HepG2 (cell line): ENCODE data around the gene SMAD7. TPM values are rescaled to one million over a fixed set of nuclear protein-coding genes. Genes with fewer than 3 reads are reported as not detected.

ENCODE experiments used
- ATAC-seq: fragments of 200-7000 bp; cut with Tn5 transposase; 3 replicates; pipeline ENCODE4 v1.9.1; 2020; ENCODE audit warnings: mild to moderate bottlenecking, moderate library complexity
- BruUV-seq: library from RNA; stranded (reverse); fragments of 400-500 nt; replicated peaks from 2 replicates; lab custom pipeline; 2021; lab: Mats Ljungman, UMichigan
- CTCF ChIA-PET: fragments of 300-600 bp; formaldehyde crosslinking; extraction: SDS; loops from one replicate; lab custom pipeline; 2021; ENCODE audit warnings: low total read pairs, inconsistent platforms, low intra/inter-chr PET ratio; lab: Yijun Ruan, JAX
- POLR2A ChIA-PET: fragments of 350-600 bp; sonication (Branson Sonifier 250); formaldehyde crosslinking; loops from one replicate; lab custom pipeline; 2020; ENCODE audit warnings: antibody characterized with exemption, inconsistent platforms; lab: Yijun Ruan, JAX
- DNase-seq: peaks from one replicate; pipeline ENCODE4 v3.0.0-alpha.2; 2015; ENCODE audit warnings: low spot score
- FAIRE-seq: peaks from 3 replicates; lab custom pipeline; 2011; peaks lifted over from hg19 to GRCh38; lab: Jason Lieb, UNC
- H2AFZ ChIP-seq: one replicate; pipeline ENCODE4 v1.6.1; 2011; ENCODE audit warnings: low read length, inconsistent platforms
- H3K27ac ChIP-seq: fragments of 300-600 bp; 3 replicates; pipeline ENCODE4 v1.8.0; 2011; ENCODE audit warnings: mixed run types, mild to moderate bottlenecking, mixed read lengths, low read length, inconsistent platforms; ENCODE audit not compliant: insufficient read depth; ENCODE audit errors: extremely low read length
- H3K27me3 ChIP-seq, 2 experiments: fragments of 200-600 bp in 1 of 2; 2 replicates in 1 of 2; 3 replicates in 1 of 2; pipeline versions ENCODE4 v1.6.0 to v1.8.0; 2011; ENCODE audit warnings: low read length in 2 of 2, mild to moderate bottlenecking in 2 of 2, moderate library complexity in 2 of 2, inconsistent platforms in 1 of 2; ENCODE audit not compliant: insufficient read depth in 2 of 2, control insufficient read depth in 1 of 2
- H3K36me3 ChIP-seq, 2 experiments: fragments of 200-600 bp in 1 of 2; replicated peaks in 1 of 2; 2 replicates in 1 of 2; 3 replicates in 1 of 2; pipeline versions ENCODE4 v1.5.1 to v1.8.0; 2011; ENCODE audit warnings: low read length in 2 of 2, inconsistent platforms in 1 of 2; ENCODE audit not compliant: insufficient read depth in 2 of 2, control insufficient read depth in 1 of 2
- H3K4me1 ChIP-seq: 2 replicates; pipeline ENCODE4 v1.5.1; 2012; ENCODE audit warnings: low read length, inconsistent platforms; ENCODE audit not compliant: insufficient read depth
- H3K4me2 ChIP-seq: 2 replicates; pipeline ENCODE4 v1.6.0; 2011; ENCODE audit warnings: low read depth, low read length, inconsistent platforms
- H3K4me3 ChIP-seq, 3 experiments: fragments of 200-600 bp in 1 of 3; sonication (generic), shearing (Covaris generic) in 1 of 3; replicated peaks in 1 of 3; 2 replicates each; pipeline ENCODE4 v1.5.1; 2011 to 2016; ENCODE audit warnings: low read length in 3 of 3, inconsistent platforms in 2 of 3, low read depth in 2 of 3, mild to moderate bottlenecking in 2 of 3, control low read depth in 1 of 3, mixed read lengths in 1 of 3; ENCODE audit not compliant: insufficient read depth in 1 of 3
- H3K79me2 ChIP-seq: one replicate; pipeline ENCODE4 v1.6.1; 2011; ENCODE audit warnings: low read length, inconsistent platforms; ENCODE audit not compliant: insufficient read depth
- H3K9ac ChIP-seq: 2 replicates; pipeline ENCODE4 v1.6.0; 2011; ENCODE audit warnings: mild to moderate bottlenecking, low read depth, low read length, inconsistent platforms; ENCODE audit not compliant: insufficient read depth
- H3K9me3 ChIP-seq: 2 replicates; pipeline ENCODE4 v1.5.1; 2012; ENCODE audit warnings: mild to moderate bottlenecking, low read length
- H4K20me1 ChIP-seq: 2 replicates; pipeline ENCODE4 v1.6.0; 2011; ENCODE audit warnings: inconsistent platforms, mild to moderate bottlenecking, low read length, moderate library complexity; ENCODE audit not compliant: insufficient read depth
- ATF2 ChIP-seq: sonication (generic); formaldehyde crosslinking; IDR thresholded peaks from 2 replicates; pipeline ENCODE4 v1.4.0; 2020; ENCODE audit warnings: missing genetic modification reagents
- FOSL1 ChIP-seq: sonication (generic); formaldehyde crosslinking; IDR thresholded peaks from 2 replicates; pipeline ENCODE4 v1.9.0; 2021; ENCODE audit warnings: missing genetic modification reagents, borderline replicate concordance
- HINFP ChIP-seq: sonication (generic); formaldehyde crosslinking; IDR thresholded peaks from 2 replicates; pipeline ENCODE4 v1.4.0; 2020; ENCODE audit warnings: low read depth, mild to moderate bottlenecking, missing genetic modification reagents
- HNF1A ChIP-seq, 2 experiments: sonication (generic) in 1 of 2; formaldehyde crosslinking in 1 of 2; IDR thresholded peaks; 2 replicates each; pipeline versions ENCODE4 v1.4.0 to v1.6.1; 2016 to 2020; ENCODE audit warnings: borderline replicate concordance in 1 of 2, low read depth in 1 of 2, mild to moderate bottlenecking in 1 of 2, missing genetic modification reagents in 1 of 2
- HNRNPL ChIP-seq: fragments of 200-400 bp; formaldehyde crosslinking; IDR thresholded peaks from 2 replicates; pipeline ENCODE4 v1.6.1; 2017; ENCODE audit warnings: mild to moderate bottlenecking, low read depth, low read length
- IRF2 ChIP-seq: IDR thresholded peaks from 2 replicates; pipeline ENCODE4 v1.6.1; 2018; ENCODE audit warnings: missing genetic modification reagents, missing compliant biosample characterization
- MAX ChIP-seq: IDR thresholded peaks from 2 replicates; pipeline ENCODE4 v1.6.1; 2012; ENCODE audit warnings: inconsistent platforms
- RBFOX2 ChIP-seq: fragments of 200-400 bp; formaldehyde crosslinking; IDR thresholded peaks from 2 replicates; pipeline ENCODE4 v1.6.1; 2017; ENCODE audit warnings: low read depth, mild to moderate bottlenecking, low read length
- SMARCE1 ChIP-seq: fragments of 450-650 bp; IDR thresholded peaks from 2 replicates; pipeline ENCODE4 v1.6.1; 2017; ENCODE audit warnings: borderline replicate concordance
- TAF15 ChIP-seq: fragments of 200-400 bp; formaldehyde crosslinking; IDR thresholded peaks from one replicate; pipeline ENCODE4 v1.6.1; 2018; ENCODE audit warnings: mild to moderate bottlenecking, low read depth, low read length; ENCODE audit not compliant: poor library complexity, severe bottlenecking
- TOE1 ChIP-seq: sonication (generic); formaldehyde crosslinking; IDR thresholded peaks from 2 replicates; pipeline ENCODE4 v1.4.0; 2020; ENCODE audit warnings: mild to moderate bottlenecking, missing genetic modification reagents
- UBTF ChIP-seq: sonication (generic); formaldehyde crosslinking; IDR thresholded peaks from 2 replicates; pipeline ENCODE4 v1.4.0; 2020; ENCODE audit warnings: mild to moderate bottlenecking, missing genetic modification reagents
- ZBTB3 ChIP-seq: sonication (generic); formaldehyde crosslinking; IDR thresholded peaks from 2 replicates; pipeline ENCODE4 v1.4.0; 2020; ENCODE audit warnings: low read depth, mild to moderate bottlenecking, moderate library complexity, missing genetic modification reagents, borderline replicate concordance
- ZNF709 ChIP-seq: sonication (generic); formaldehyde crosslinking; IDR thresholded peaks from 2 replicates; pipeline ENCODE4 v1.5.0; 2020; ENCODE audit warnings: mild to moderate bottlenecking, missing genetic modification reagents
- WGBS: methylation state at CpG from one replicate; pipeline ENCODE4 v1.1.6; 2017; ENCODE audit warnings: low lambda C conversion rate; 5-methylcytosine and 5-hydroxymethylcytosine counted together
- in situ Hi-C: cut with HindIII; loops from 2 replicates; pipeline ENCODE4 v1.10.0; 2017; ENCODE audit warnings: low pct_unique_long_range_greater_than_20kb; ENCODE audit not compliant: extremely low pct_ligation_motif_present
- intact Hi-C: fragments of 100-400 bp; cut with micrococcal nuclease; formaldehyde crosslinking; loops from one replicate; pipeline ENCODE4 v1.10.0; 2022; ENCODE audit not compliant: unreplicated experiment
- polyA plus RNA-seq, 8 experiments: library from polyadenylated mRNA; depleted of rRNA in 3 of 8; stranded (reverse) in 7 of 8; unstranded in 1 of 8; fragments of >200 nt; fragmentation: Illumina TruSeq in 4 of 8; extraction: Trizol in 4 of 8; gene quantifications; 2 replicates each; pipeline versions ENCODE4 v1.2.1 to v1.2.3, GENCODE V29; 2011 to 2016; ENCODE audit warnings: low read depth in 4 of 8, missing spikeins in 1 of 8, mixed read lengths in 1 of 8; ENCODE audit not compliant: insufficient read depth in 1 of 8
- total RNA-seq, 5 experiments: library from RNA; depleted of rRNA; stranded (reverse); fragments of >200 nt; fragmentation: Illumina TruSeq; extraction: Trizol; gene quantifications; 2 replicates each; pipeline ENCODE4 v1.2.3, GENCODE V29; 2016; ENCODE audit warnings: low read depth in 1 of 5

The SMAD7 gene
- total and polyA plus RNA-seq, 2 of the 13 experiments (the other 11 are each of a cell fraction or from before 2014, with no cell fraction given): 17.4 to 24.7 TPM

GRCh38 chr18:48929212-48929612 lies 21.6 kb downstream of the SMAD7 start:
- FAIRE-seq (no peak), DNase-seq (no peak), ATAC-seq (no peak)
- WGBS: 19% methylated on average over 1 of the region's 2 CpGs
- in situ Hi-C loops (no loop called here), intact Hi-C loops (no loop called here)
- Histone ChIP-seq H3K79me2 (peaks cover 90% of the 10 kb centered on the region), H3K4me3 (peak overlapping the region in 2 of 3 experiments; percentile 10 to 50; a peak in 2 of 6 replicates), H3K9me3 (no peaks in the 10 kb centered on the region), H3K4me2 (peak overlapping the region; percentile 80), H3K27ac (peak overlapping the region; percentile 89), H3K27me3 (no peaks in the 10 kb centered on the region), H3K9ac (peak overlapping the region; percentile 75), H2AFZ (no peak overlapping the region), H3K4me1 (peaks cover 98% of the 10 kb centered on the region), H3K36me3 (peaks cover 0 to 18% of the 10 kb centered on the region in 2 experiments; a peak in 3 of 5 replicates), H4K20me1 (peaks cover 39% of the 10 kb centered on the region)
- ChIA-PET CTCF (no interaction called here), POLR2A (interaction anchor here (0.8 to 5.2 kb wide), 10 partner anchors 12 to 92 kb away, joined by 3 to 79 read pairs (median 6); no protein-coding TSS in a partner anchor)
- no TSS peak for BruUV-seq
- TF ChIP-seq TOE1 (CRISPR knock-in tag): no peak
- TF ChIP-seq HINFP (CRISPR knock-in tag): no peak
- no peak for TF ChIP-seq ZNF709 (CRISPR knock-in tag)
- TF ChIP-seq UBTF (CRISPR knock-in tag): peak; percentile 0; the same call in 1 of the 2 replicates
- TF ChIP-seq ZBTB3 (CRISPR knock-in tag): no peak
- no peak for TF ChIP-seq TAF15
- no peak for TF ChIP-seq ATF2 (CRISPR knock-in tag)
- no peak for TF ChIP-seq HNRNPL
- TF ChIP-seq IRF2 (CRISPR knock-in tag): no peak
- TF ChIP-seq MAX: 0 out of 2 replicates have a peak, but pooled peaks have one; percentile 10
- no peak for TF ChIP-seq RBFOX2
- TF ChIP-seq FOSL1: no peak
- TF ChIP-seq HNF1A (IDR thresholded peaks at IDR 0.05; ENCODE audit: low read depth): peak; percentile 3; the same call in 1 of the 2 replicates
- no peak for TF ChIP-seq HNF1A (CRISPR knock-in tag; IDR thresholded peaks at IDR 0.05; ENCODE audit: borderline replicate concordance)
- TF ChIP-seq SMARCE1: no peak
